GM19468 (cell line): Measurements from ENCODE around the gene CPHXL2.

Experiments
- ATAC-seq: cut with Tn5 transposase; IDR thresholded peaks from one replicate; pipeline ENCODE4 v1.9.1; 2021; ENCODE audit warnings: mild to moderate bottlenecking, moderate library complexity, moderate number of reproducible peaks; ENCODE audit not compliant: unreplicated experiment; ENCODE audit errors: extremely low read depth

CPHXL2 gene

DNA sequence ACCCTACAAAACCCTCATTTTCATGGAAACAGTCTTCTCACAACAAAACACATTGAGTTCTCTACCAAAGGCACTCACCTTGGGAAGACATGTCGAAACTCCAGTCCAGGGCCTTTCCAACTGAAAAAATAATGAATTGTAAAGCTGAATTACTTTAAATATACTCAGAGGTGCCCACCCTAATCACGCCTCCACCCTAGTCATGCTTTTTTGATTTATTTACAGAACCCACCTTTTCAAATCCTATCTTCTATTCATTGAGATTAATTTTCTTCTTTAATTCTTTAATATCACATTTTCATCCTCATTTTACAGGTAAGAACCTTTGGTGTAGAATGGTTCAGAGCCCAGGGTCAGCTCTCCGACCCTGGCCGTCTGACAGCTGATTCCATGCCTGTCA lies at the start of gene CPHXL2:
TSS of gene CPHXL2 (minus strand) at position 101 of the 400 bp plus-strand sequence. CDS start at position 91, 10 bp downstream.
- no peak for ATAC-seq

DNA sequence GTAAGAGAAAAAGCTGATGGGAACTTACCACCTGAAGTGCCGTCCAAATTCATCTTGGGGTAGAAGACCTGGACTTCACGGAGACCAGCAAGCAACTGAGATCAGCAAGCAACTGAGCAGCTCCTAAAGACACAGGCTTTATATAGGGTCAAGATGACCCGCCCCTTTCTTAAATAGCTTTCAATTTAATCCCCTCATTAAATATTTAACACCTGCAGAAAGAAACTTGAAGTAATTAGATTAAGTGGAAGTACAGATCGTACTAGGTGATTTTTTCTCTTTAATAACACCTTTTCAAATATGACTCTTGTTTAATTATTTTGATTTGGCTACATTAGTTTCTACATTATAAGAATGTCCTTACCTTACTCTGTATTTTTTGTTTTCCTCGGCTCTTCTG lies 49.6 kb upstream of the CPHXL2 start, which contains the start of gene CPHXL:
TSS of gene CPHXL (minus strand) at position 101 of the 400 bp plus-strand sequence. CDS start at position 53, 48 bp downstream.
- ATAC-seq: no peak

DNA sequence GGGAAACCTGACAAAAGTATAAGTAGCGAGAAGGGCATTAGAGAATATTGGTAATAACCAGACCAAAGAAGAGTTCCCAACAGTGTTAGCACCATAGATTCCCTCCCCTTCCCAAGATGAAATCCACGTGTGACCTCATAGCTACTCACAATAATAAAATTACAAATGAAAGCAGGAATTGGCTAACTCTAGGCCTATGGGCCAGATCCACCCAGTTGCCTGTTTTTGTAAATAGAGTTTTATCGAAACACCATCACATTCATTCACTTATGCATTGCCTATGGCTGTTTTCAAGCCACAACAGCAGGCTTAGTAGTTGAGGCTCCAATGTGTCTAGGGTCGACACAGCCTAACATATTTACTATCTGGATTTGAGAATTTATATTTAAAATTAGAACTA lies 41.6 kb upstream of the CPHXL2 start:
- ATAC-seq: no peak

DNA sequence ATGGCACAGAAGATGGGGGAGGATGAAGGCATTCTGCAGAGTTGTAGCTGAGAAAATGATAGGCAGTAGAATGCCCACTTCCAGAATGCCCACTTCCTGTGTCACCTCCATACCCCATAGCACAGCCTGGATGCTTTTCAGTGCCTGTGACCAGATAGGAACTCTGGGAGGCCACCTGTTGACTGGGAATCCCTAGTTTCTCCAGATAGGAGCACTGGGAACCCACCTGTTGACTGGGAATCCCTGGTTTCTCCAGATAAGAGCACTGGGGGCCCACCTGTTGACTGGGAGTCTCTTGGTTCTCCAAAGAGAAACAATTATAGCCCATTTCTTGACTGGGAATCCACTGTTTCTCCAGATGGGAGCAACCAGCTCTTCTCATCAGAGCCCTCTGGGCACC lies 37.9 kb upstream of the CPHXL2 start:
- ATAC-seq: no peak

DNA sequence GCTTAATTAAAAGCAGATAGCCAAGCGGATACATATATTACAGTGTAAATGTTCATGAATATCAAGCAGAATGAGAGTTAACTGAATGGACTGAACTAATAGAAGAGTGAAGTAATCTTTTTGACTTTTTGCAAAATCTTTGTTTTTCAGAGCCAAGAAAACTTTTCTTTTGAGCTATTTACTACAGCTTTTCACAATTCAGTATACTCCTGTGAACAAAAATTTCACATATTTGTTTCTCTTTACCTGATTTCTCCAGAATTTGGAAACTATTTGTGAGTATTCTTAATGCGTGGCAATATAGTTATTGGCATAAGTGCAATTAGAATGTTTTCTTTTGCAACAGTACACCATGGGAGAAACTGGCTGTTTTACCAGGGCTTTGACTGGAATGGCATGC lies 33.5 kb upstream of the CPHXL2 start:
- ATAC-seq: no peak

DNA sequence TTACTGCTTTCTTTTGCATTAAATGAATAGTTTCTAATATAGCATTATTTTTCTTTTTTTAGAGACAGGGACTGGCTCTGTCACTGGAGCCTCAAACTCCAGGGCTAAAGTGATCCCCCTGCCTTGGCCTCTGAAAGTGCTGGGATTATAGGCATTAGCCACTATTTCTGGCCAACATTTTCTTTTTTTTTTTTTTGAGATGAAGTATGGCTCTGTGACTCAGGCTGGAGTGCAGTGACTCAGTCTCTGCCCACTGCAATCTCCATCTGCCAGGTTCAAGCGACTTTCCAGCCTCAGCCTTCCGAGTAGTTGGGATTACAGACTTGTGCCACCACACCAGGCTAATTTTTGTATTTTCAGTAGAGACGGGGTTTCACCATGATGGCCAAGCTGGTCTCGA lies 26.5 kb upstream of the CPHXL2 start:
- no peak for ATAC-seq

DNA sequence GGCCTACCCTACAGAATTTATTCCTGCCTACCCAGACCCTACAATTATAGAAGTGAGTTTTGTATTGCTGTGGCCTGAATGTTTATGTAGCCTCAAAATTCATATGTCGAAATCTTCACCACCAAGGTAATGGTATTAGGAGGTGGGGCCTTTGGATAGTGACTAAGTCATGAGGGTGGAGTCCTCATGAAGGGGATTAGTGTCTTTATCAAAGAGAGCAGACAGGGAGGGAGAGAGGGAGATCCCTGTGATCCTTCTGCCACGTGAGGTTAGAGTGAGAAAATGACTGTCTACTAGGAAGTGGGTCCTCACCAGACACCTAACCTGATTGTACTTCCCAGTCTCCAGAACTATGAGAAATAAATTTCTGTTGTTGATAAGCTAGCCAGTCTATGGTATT lies 25.4 kb upstream of the CPHXL2 start:
- ATAC-seq: no peak

DNA sequence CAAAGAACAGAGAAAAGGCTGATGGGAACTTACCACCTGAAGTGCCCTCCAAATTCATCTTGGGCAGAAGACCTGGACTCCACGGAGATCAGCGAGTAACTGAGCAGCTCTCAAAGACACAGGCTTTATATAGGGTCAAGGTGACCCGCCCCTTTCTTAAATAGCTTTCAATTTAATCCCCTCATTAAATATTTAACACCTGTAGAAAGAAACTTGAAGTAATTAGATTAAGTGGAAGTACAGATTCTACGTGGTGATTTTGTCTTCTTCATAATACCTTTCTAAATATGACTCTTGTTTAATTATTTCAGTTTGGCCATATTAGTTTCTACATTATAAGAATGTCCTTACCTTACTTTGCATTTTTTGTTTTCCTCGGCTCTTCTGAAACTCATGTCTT lies 24.6 kb upstream of the CPHXL2 start, which contains the start of gene DUXB:
TSS of gene DUXB (minus strand) at position 101 of the 400 bp plus-strand sequence. CDS start at position 58, 43 bp downstream.
- ATAC-seq: no peak

DNA sequence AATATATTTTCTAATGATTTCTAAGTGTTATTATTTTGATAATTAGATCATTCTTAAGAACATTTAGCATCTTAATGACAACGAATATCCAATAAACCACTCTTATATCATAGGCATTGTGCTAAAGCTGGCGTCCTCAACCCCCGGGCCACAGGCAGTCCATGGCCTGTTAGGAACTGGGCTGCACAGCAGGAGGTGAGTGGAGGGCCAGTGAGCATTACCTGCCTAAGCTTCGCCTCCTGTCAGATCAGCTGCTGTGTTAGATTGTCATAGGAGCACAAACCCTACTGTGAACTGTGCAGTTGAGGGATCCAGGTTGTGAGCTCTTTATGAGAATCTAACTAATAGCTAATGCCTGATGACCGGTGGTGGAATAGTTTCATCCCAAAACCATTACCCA lies 20.8 kb upstream of the CPHXL2 start:
- ATAC-seq: no peak

DNA sequence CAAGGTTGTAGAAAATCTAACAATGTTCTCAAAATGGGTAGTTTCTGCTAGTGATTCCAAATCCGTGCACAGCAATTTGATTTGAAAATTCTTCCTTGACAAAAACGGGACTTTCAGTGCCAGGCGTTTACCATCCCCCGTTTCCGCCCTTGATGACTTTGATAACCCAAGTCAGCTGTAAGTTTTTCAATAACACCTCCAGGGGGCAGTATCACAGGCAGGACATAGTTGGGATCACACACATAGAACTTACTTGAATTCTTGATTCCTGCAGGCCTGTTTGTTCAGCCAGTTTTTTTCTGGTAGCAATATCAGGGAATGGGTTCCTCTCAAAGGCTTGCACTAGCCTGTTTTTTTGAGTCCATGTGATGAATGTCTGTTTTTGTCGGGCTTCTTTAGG lies 18.9 kb upstream of the CPHXL2 start:
- no peak for ATAC-seq

DNA sequence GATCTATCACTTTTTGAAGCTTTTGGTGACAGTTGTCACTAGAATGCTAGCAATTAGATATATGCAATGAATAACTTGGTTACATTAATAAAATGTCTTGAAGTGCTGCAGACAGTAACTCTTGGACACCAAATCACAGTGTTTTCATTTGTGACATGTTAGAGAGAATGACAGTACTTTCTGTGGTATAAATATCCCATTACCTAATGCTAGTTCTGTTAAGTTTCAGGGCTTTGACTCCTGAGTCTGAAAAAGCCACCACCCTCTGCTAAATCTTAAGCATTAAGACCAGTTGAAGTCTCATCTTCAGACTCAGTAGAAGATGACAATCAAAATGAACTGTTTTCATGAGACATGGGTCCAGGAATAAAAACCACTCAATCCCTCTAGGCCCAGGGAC lies 10.6 kb upstream of the CPHXL2 start:
- ATAC-seq: no peak

DNA sequence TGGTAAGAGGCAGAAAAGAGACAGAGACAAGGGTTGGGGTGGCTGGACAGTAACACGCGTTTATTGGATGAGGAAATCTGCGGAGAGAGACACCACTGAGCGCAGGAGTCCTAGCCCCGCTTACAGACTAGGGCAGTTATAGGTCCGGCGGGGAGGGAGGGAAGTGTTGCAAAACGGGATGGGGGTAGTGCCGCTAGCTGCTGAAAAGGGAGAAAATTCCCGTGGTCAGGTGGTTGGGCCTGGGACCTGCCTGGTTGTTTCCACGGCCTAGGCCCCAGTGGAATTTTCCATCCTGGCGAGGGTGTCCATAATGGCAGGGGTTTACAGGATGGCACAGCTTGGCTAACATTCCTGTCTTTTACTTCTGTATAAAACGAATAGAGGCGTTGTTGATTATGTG lies 5.5 kb upstream of the CPHXL2 start:
- ATAC-seq: no peak

DNA sequence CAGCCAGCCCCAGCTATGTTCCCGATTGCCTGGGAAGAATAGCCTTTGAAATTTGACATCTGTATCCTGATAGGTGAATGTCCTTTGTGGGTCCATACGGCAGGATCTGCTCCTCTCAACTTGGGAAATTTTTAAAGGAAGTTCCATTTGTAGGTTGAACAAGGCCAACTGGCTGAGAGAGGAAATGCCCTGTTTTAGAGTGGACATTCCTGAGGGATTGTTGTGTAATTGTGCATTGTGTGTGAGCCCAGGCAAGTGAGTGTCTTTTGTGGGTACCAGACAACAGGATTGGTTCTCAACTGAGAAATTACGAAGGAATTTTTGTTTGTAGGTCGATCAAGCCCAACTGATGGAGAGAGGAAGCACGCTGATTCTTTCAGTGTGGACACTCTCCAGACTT lies 2.6 kb upstream of the CPHXL2 start:
- ATAC-seq: no peak

DNA sequence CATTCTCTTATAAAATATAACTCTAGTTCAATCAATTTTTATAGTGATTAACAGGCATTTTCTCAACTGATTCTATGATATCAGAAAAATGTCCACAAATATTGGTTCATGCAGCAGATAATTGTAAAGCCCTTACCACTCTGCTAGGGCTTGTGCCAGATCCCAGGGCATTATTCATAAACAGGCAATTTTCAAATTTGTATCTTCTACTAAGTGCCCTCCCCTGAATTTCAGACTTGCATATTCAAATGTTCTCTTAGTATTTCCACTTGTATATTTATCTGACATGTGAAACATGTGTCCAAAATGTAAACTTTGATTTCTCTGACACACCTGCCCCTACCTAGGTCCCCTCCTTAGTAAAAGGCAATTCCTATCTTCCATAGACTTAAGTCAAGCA lies 9.3 kb downstream of the CPHXL2 start:
- no peak for ATAC-seq

DNA sequence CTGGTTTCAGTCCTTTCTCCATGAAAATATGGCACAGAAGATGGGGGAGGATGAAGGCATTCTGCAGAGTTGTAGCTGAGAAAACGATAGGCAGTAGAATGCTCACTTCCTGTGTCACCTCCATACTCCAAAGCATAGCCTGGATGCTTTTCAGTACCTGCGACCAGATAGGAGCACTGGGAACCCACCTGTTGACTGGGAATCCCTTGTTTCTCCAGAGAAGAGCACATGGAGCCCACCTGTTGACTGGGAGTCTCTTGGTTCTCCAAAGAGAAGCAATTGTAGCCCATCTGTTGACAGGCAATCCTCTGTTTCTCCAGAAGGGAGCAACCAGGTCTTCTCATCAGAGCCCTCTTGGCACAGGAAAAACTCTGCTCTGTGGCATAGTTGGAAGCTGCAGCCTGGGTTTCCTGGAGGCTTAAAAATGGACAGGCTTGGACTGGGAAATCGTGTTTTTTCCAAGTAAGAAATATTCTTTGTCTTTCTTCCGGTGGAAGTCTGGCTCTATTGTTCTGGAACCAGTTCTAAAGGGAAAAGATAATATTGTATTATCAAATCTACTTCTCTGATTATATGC lies 16.0 kb downstream of the CPHXL2 start:
- no peak for ATAC-seq

DNA sequence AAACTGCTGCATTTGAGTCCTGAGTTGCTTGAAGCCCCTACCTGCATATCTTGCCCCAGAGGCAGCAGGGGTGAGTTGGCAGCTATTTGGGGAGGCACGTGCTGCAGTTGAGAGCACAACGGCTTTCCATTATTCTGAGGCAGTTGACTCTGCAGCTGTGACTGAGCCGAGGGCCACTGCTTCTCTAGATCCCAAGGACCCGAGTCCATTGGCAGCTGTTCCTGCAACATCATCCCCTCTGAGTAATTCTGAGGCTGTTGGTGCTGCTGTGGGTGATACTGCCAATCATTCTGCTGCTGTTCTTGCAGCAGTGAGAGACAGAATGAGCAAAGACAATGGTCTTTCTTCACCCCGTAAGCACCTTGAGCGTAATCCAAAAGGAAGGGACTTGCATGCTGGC lies 16.5 kb downstream of the CPHXL2 start:
- ATAC-seq: no peak

DNA sequence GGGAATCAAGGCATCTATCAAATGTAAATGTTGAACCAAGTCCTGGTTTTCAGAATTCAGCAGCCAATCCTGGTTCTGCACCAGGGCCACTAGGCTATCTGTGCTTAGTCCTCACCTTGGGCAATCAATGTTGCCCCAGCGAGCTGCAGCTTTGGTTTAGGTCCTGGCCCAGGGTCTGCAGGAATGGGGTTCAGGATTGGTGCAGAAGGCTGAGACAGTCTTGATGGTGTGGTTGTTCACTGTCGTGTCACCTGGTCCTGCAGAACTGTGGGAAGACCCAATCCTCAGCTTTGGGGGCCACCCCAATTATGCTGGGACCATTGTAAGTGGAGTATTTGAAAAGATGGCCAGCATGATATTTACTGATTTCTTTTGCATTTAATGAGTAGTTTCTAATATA lies 18.6 kb downstream of the CPHXL2 start:
- no peak for ATAC-seq

DNA sequence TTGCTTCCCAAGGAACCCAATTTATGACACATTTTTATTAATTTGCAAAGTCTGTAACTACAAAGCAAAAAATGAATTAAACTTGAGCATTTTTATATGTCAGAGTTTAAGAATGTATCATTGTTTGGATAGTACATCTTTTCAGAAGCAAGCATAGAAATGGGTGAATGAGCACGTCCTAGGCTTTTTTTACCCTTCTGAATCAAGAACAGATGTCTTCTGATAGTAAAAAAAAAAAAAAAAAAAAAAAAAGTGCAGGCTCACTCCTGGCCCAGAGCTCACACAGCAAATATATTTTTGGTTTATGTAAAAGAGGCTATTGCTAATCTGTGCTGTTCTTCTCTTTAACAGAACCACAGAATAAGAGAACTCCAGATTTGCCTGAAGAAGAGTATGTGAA lies 22.9 kb downstream of the CPHXL2 start:
- ATAC-seq: no peak

DNA sequence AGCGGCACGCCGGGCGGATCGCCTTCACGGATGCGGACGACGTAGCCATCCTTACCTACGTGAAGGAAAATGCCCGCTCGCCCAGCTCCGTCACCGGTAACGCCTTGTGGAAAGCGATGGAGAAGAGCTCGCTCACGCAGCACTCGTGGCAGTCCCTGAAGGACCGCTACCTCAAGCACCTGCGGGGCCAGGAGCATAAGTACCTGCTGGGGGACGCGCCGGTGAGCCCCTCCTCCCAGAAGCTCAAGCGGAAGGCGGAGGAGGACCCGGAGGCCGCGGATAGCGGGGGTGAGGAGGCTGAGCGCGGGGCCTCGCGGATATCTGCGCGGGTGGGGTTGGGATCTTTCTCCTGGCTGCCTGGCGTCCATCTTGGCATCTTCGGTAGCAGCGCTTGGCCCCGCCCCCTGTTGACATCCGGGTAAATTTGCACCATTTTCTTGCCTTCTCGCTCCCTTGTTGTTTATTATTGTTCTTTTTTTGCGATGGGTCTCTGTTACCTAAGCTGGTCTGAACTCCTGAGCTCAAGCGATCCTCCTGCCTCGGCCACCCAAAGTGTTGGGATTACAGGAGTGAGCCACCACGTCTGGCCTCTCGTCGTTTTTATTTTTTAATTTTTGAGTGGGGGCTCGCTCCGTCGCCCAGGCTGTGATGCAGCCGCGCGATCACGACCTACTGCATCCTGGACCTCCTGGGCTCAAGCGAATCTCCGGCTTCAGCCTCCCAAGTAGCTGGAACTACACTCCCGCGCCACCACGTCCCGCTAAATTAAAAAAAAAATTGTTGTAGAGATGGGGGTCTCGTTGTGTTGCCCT lies 28.3 kb downstream of the CPHXL2 start:
- peak; percentile 0 for ATAC-seq

DNA sequence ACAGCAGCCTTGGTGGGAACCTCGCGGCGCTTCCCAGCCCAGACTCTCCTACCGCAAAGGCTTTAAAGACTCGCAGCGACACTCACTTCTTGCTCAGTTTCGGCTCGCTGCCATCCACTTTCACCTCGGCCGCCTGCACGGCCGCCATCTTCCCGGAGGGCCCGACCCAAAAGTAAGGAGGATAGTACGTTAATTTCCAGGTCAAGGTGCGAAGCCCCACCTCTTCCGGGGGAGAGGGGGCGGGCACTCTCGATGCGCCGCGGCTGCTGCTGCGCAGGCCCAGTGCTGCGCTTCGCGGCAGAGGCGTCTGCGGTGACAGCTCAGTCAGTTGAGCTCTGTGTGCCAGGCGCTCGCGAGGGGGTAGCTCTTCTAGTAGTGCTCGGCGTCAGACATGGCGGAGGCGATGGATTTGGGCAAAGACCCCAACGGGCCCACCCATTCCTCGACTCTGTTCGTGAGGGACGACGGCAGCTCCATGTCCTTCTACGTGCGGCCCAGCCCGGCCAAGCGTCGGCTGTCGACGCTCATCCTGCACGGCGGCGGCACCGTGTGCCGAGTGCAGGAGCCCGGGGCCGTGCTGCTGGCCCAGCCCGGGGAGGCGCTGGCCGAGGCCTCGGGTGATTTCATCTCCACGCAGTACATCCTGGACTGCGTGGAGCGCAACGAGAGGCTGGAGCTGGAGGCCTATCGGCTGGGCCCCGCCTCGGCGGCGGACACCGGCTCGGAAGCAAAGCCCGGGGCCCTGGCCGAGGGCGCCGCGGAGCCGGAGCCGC lies 29.1 kb downstream of the CPHXL2 start, which contains the start of the genes KARS1 and TERF2IP:
TSS of gene KARS1 (minus strand) at position 174 of the 773 bp plus-strand sequence. CDS start at position 148, 26 bp downstream.
TSS of gene TERF2IP (plus strand) at position 282 of the 773 bp plus-strand sequence. CDS start at position 392, 110 bp downstream.
- peak; percentile 65 for ATAC-seq

DNA sequence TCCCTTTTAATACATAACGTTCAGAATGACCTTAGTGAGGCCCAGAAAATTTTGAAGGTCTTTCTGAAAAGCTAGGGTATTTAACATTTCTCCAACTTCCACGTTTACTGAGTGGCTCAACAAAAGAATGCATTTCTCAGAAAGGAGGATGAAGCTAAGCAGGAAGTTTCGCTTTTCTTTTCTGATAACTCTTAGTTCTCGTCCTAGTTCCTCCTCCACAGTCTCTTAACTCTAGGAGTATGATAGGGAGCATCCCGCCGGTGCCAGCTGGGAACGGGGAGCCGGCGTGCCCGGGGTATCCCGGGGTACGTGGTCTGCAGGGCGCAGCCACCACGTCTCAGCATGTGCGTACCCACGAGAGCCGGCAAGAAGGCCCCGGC lies 29.7 kb downstream of the CPHXL2 start:
- ATAC-seq: peak; percentile 7
